Suppressor macrophage (primary cell): ENCODE data around the gene KLK10.

Source experiments
- DNase-seq, 4 experiments: peaks; one replicate each; pipeline ENCODE4 v3.0.0-alpha.2; 2020 to 2022

KLK10 gene

GRCh38 chr19:50967929-50968715 is 51.4 kb downstream of the KLK10 start:
- DNase-seq: no peak

GRCh38 chr19:50964266-50964665 is 55.2 kb downstream of the KLK10 start:
- no peak for DNase-seq

- no peak for DNase-seq
Measured at GRCh38 chr19:50963381-50963780, 56.1 kb downstream of the KLK10 start.
